PC-9 (cell line): ENCODE measurements around the gene NKX1-2. TPM values are rescaled to one million over a fixed set of nuclear protein-coding genes. Genes with fewer than 3 reads are reported as not detected.

Experiments
- BruUV-seq: library from RNA; stranded (reverse); fragments of 400-500 nt; replicated peaks from 2 replicates; lab custom pipeline; 2021; lab: Mats Ljungman, UMichigan
- CTCF ChIA-PET: fragments of 300-600 bp; sonication (Branson Sonifier 250); formaldehyde crosslinking; loops from one replicate; lab custom pipeline; 2022; ENCODE audit warnings: antibody characterized with exemption; lab: Charles Lee
- POLR2A ChIA-PET: fragments of 300-600 bp; sonication (Branson Sonifier 250); formaldehyde crosslinking; loops from one replicate; lab custom pipeline; 2022; ENCODE audit warnings: antibody characterized with exemption; ENCODE audit not compliant: unreplicated experiment; lab: Charles Lee
- DNase-seq, 2 experiments: peaks; one replicate each; pipeline versions ENCODE4 v3.0.0 to v3.0.0-alpha.2; 2015 to 2022; ENCODE audit warnings: mixed read lengths in 1 of 2
- H2AFZ ChIP-seq: fragments of 200-600 bp; sonication (generic); 2 replicates; pipeline ENCODE4 v1.8.1; 2017; ENCODE audit warnings: antibody characterized with exemption
- H3F3A ChIP-seq: fragments of 200-600 bp; sonication (generic); 2 replicates; pipeline ENCODE4 v1.8.1; 2017; ENCODE audit warnings: antibody characterized with exemption, mild to moderate bottlenecking, low read depth; ENCODE audit not compliant: insufficient read depth
- H3K27ac ChIP-seq: fragments of 200-600 bp; sonication (generic); 2 replicates; pipeline ENCODE4 v1.6.1; 2016; ENCODE audit warnings: mixed run types
- H3K27me3 ChIP-seq: fragments of 200-600 bp; sonication (generic); 2 replicates; pipeline ENCODE4 v1.6.1; 2016; ENCODE audit warnings: low read depth, mixed run types; ENCODE audit not compliant: insufficient read depth
- H3K36me3 ChIP-seq: fragments of 200-600 bp; sonication (generic); 2 replicates; pipeline ENCODE4 v1.6.1; 2016; ENCODE audit warnings: low read depth, mixed run types
- H3K4me1 ChIP-seq: fragments of 200-600 bp; sonication (generic); replicated peaks from 2 replicates; pipeline ENCODE4 v1.6.1; 2016; ENCODE audit warnings: mixed run types; ENCODE audit not compliant: insufficient read depth
- H3K4me2 ChIP-seq: fragments of 200-600 bp; sonication (generic); 2 replicates; pipeline ENCODE4 v1.6.1; 2017; ENCODE audit warnings: mixed run types
- H3K4me3 ChIP-seq: fragments of 200-600 bp; sonication (generic); 2 replicates; pipeline ENCODE4 v1.6.1; 2016; ENCODE audit warnings: mixed run types
- H3K79me2 ChIP-seq: fragments of 200-600 bp; sonication (generic); 2 replicates; pipeline ENCODE4 v1.6.1; 2017; ENCODE audit warnings: low read depth, mixed run types
- H3K9me2 ChIP-seq: fragments of 200-600 bp; sonication (generic); 2 replicates; pipeline ENCODE4 v1.8.1; 2017; ENCODE audit warnings: mild to moderate bottlenecking; ENCODE audit not compliant: insufficient read depth
- H3K9me3 ChIP-seq: fragments of 200-600 bp; sonication (generic); 2 replicates; pipeline ENCODE4 v1.8.1; 2016; ENCODE audit warnings: low read depth; ENCODE audit not compliant: insufficient read depth
- H4K20me1 ChIP-seq: fragments of 200-600 bp; sonication (generic); 2 replicates; pipeline ENCODE4 v1.8.1; 2017; ENCODE audit not compliant: insufficient read depth
- EZH2 ChIP-seq: fragments of 200-600 bp; sonication (generic); IDR thresholded peaks from 2 replicates; pipeline ENCODE4 v1.8.0; 2017; ENCODE audit warnings: antibody characterized with exemption, low read depth
- intact Hi-C: fragments of 100-400 bp; cut with micrococcal nuclease; formaldehyde crosslinking; loops from one replicate; pipeline ENCODE4 v1.10.0; 2022; ENCODE audit not compliant: unreplicated experiment
- total RNA-seq: library from RNA; stranded (reverse); gene quantifications from 2 replicates; pipeline ENCODE4 v1.2.3, GENCODE V29; 2021
- TF ChIP-seq, protein P1 (sequence below): fragments of 200-600 bp; sonication (generic); conservative IDR thresholded peaks from 2 replicates; pipeline ENCODE4 v1.6.1; 2017; ENCODE audit warnings: mixed run types, antibody characterized with exemption, mild to moderate bottlenecking, moderate library complexity

NKX1-2 gene
- total RNA-seq, 1 experiment from 2014 or later: 2.9 TPM

DNA sequence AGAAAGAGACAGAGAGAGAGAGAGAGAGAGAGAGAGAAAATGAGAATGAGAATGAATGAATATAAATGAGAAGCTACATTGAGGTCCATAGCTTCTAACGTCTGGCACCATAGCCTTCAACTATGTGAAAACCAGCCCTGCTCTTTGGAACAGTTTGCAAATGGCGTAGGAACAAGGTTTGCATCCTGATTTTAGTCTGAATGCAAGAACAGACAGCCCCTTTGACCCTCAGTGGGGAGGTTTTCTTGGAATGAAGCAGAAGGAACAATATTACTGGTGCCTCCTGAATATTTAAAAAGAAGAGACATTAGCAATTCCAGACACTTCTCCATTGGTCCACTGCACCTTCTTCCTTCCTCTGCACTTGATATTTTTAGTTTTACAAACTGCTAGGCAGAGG is 34.8 kb upstream of the NKX1-2 start:
- Histone ChIP-seq H3K27me3 (no peaks in the 10 kb centered on the region), H3F3A (no peaks in the 10 kb centered on the region), H2AFZ (no peak overlapping the region), H3K79me2 (no peaks in the 10 kb centered on the region), H3K4me2 (no peak overlapping the region), H3K27ac (no peak overlapping the region), H4K20me1 (no peaks in the 10 kb centered on the region), H3K4me1 (no peaks in the 10 kb centered on the region), H3K9me3 (no peaks in the 10 kb centered on the region), H3K4me3 (no peak overlapping the region), H3K9me2 (no peaks in the 10 kb centered on the region), H3K36me3 (no peaks in the 10 kb centered on the region)
- no peak for TF ChIP-seq EZH2
- TF ChIP-seq, protein P1, sequence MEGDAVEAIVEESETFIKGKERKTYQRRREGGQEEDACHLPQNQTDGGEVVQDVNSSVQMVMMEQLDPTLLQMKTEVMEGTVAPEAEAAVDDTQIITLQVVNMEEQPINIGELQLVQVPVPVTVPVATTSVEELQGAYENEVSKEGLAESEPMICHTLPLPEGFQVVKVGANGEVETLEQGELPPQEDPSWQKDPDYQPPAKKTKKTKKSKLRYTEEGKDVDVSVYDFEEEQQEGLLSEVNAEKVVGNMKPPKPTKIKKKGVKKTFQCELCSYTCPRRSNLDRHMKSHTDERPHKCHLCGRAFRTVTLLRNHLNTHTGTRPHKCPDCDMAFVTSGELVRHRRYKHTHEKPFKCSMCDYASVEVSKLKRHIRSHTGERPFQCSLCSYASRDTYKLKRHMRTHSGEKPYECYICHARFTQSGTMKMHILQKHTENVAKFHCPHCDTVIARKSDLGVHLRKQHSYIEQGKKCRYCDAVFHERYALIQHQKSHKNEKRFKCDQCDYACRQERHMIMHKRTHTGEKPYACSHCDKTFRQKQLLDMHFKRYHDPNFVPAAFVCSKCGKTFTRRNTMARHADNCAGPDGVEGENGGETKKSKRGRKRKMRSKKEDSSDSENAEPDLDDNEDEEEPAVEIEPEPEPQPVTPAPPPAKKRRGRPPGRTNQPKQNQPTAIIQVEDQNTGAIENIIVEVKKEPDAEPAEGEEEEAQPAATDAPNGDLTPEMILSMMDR: no peak
- POLR2A ChIA-PET: interaction anchor here (0.6 kb wide), 1 partner anchor 23 kb away, joined by 4 read pairs; the partner anchor contains the start of gene LHPP
- CTCF ChIA-PET: no interaction called here
- no TSS peak for BruUV-seq
- intact Hi-C loops: no loop called here
- no peak for DNase-seq

DNA sequence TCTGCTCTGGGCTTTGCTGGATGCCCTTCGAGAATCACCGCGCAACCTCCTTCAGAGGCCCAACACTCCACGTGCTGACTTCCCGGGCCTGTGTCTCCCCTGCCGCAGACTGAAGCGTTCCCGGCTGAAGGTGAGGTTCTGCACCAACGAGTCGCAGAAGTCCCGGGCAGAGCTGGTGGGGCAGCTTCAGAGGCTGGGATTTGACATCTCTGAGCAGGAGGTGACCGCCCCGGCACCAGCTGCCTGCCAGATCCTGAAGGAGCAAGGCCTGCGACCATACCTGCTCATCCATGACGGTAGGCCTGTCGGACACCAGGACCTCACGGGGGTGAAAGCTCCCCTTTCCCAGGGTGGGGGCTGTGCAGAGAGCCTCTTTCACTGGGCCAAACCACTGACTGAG is 34.2 kb upstream of the NKX1-2 start:
- BruUV-seq: no TSS peak
- no peak overlapping the region for H3K4me3 ChIP-seq
- no peaks in the 10 kb centered on the region for H3K27me3 ChIP-seq
- ChIA-PET POLR2A (no interaction called here), CTCF (no interaction called here)
- no peak overlapping the region for H3K4me2 ChIP-seq
- DNase-seq: no peak
- no peaks in the 10 kb centered on the region for H3K4me1 ChIP-seq
- intact Hi-C loops: no loop called here
- H2AFZ ChIP-seq: no peak overlapping the region
- H3F3A ChIP-seq: no peaks in the 10 kb centered on the region
- H4K20me1 ChIP-seq: no peaks in the 10 kb centered on the region
- no peaks in the 10 kb centered on the region for H3K9me2 ChIP-seq
- no peaks in the 10 kb centered on the region for H3K36me3 ChIP-seq
- TF ChIP-seq, protein P1: no peak
- TF ChIP-seq EZH2: no peak
- no peaks in the 10 kb centered on the region for H3K9me3 ChIP-seq
- H3K79me2 ChIP-seq: no peaks in the 10 kb centered on the region
- no peak overlapping the region for H3K27ac ChIP-seq

DNA sequence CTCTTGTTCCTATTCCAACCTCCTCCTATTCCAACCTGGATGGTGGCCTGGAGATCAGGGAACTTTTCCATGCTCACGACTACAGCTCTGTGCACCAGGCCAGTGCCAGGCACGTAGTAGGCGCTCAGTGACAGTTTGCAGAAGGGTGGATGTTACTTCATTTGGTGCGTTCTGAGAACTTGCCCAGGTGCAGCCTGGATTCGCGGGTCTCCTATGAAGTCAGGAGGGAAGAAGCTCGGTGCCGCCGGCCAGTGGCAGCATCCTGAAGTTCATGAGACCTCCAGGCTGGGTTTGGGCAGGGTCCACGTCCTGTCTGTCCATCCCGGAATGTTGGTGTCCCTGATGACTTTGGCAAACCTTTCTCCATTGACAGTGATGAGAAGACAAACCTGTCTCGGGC is 33.0 kb upstream of the NKX1-2 start:
- H3K79me2 ChIP-seq: no peaks in the 10 kb centered on the region
- no peak overlapping the region for H3K4me2 ChIP-seq
- TF ChIP-seq, protein P1: no peak
- no peak for TF ChIP-seq EZH2
- H3K4me1 ChIP-seq: no peaks in the 10 kb centered on the region
- H3K27me3 ChIP-seq: no peaks in the 10 kb centered on the region
- H3K9me3 ChIP-seq: no peaks in the 10 kb centered on the region
- BruUV-seq: no TSS peak
- no peaks in the 10 kb centered on the region for H3K36me3 ChIP-seq
- H2AFZ ChIP-seq: no peak overlapping the region
- no peak overlapping the region for H3K27ac ChIP-seq
- H3K9me2 ChIP-seq: no peaks in the 10 kb centered on the region
- CTCF ChIA-PET: no interaction called here
- POLR2A ChIA-PET: no interaction called here
- H3F3A ChIP-seq: no peaks in the 10 kb centered on the region
- intact Hi-C loops: no loop called here
- H4K20me1 ChIP-seq: no peaks in the 10 kb centered on the region
- no peak overlapping the region for H3K4me3 ChIP-seq
- no peak for DNase-seq
